K562 (cell line): Measurements from ENCODE around the gene GCNT2. TPM values are rescaled to one million over a fixed set of nuclear protein-coding genes. Genes with fewer than 3 reads are reported as not detected.

Experiments used
- ATAC-seq: fragments of 200-7000 bp; cut with Tn5 transposase; 3 replicates; pipeline ENCODE4 v1.9.1; 2020; ENCODE audit warnings: moderate library complexity
- BruUV-seq: library from RNA; stranded (reverse); fragments of 400-500 nt; replicated peaks from 2 replicates; lab custom pipeline; 2021; lab: Mats Ljungman, UMichigan
- CTCF ChIA-PET: fragments of 300-600 bp; formaldehyde crosslinking; extraction: SDS; loops from one replicate; lab custom pipeline; 2021; ENCODE audit warnings: low intra/inter-chr PET ratio; lab: Yijun Ruan, JAX
- POLR2A ChIA-PET: fragments of 300-600, 350-650 bp; sonication (Branson Sonifier 250); formaldehyde crosslinking; extraction: SDS; loops from one replicate; lab custom pipeline; 2021; ENCODE audit warnings: antibody characterized with exemption, inconsistent platforms; lab: Yijun Ruan, JAX
- DNase-seq, 4 experiments: peaks; one replicate each; pipeline versions ENCODE4 v3.0.0 to v3.0.0-alpha.2; 2011 to 2018; ENCODE audit warnings: low spot score in 3 of 4, mixed read lengths in 3 of 4; ENCODE audit errors: extremely low read depth in 1 of 4
- FAIRE-seq: peaks from 2 replicates; lab custom pipeline; 2011; peaks lifted over from hg19 to GRCh38; lab: Jason Lieb, UNC
- H2AFZ ChIP-seq: 2 replicates; pipeline ENCODE4 v1.6.0; 2011; ENCODE audit warnings: low read depth, low read length, control low read depth, inconsistent platforms
- H3K27ac ChIP-seq: fragments of 200-600 bp; 3 replicates; pipeline ENCODE4 v1.8.0; 2011; ENCODE audit warnings: low read depth, mild to moderate bottlenecking, control low read depth, inconsistent platforms, low read length, moderate library complexity, mixed read lengths; ENCODE audit errors: extremely low read depth
- H3K27me3 ChIP-seq, 2 experiments: fragments of 300-600 bp in 1 of 2; 2 replicates in 1 of 2; 3 replicates in 1 of 2; pipeline versions ENCODE4 v1.6.0 to v1.8.0; 2011; ENCODE audit warnings: inconsistent platforms in 2 of 2, low read length in 2 of 2, mild to moderate bottlenecking in 1 of 2, mixed read lengths in 1 of 2, moderate library complexity in 1 of 2; ENCODE audit not compliant: control insufficient read depth in 2 of 2, insufficient read depth in 2 of 2
- H3K36me3 ChIP-seq: fragments of 300-600 bp; 3 replicates; pipeline ENCODE4 v1.8.0; 2011; ENCODE audit warnings: mild to moderate bottlenecking, low read length, inconsistent platforms; ENCODE audit not compliant: control insufficient read depth, insufficient read depth
- H3K4me1 ChIP-seq, 2 experiments: fragments of 200-600 bp in 1 of 2; replicated peaks in 1 of 2; 2 replicates in 1 of 2; 3 replicates in 1 of 2; pipeline versions ENCODE4 v1.5.1 to v1.8.0; 2011; ENCODE audit warnings: inconsistent platforms in 2 of 2, low read length in 2 of 2, mild to moderate bottlenecking in 1 of 2, mixed read lengths in 1 of 2, moderate library complexity in 1 of 2; ENCODE audit not compliant: control insufficient read depth in 2 of 2, insufficient read depth in 2 of 2
- H3K4me2 ChIP-seq: 2 replicates; pipeline ENCODE4 v1.6.1; 2011; ENCODE audit warnings: low read length, control low read depth, inconsistent platforms, mixed read lengths; ENCODE audit not compliant: insufficient read depth
- H3K4me3 ChIP-seq: fragments of 200-600 bp; sonication (generic), shearing (Covaris generic); 2 replicates; pipeline ENCODE4 v1.5.1; 2016; ENCODE audit warnings: control low read depth, inconsistent platforms
- H3K79me2 ChIP-seq: fragments of 200-600 bp; 3 replicates; pipeline ENCODE4 v1.8.0; 2011; ENCODE audit warnings: low read length, inconsistent platforms; ENCODE audit not compliant: control insufficient read depth, insufficient read depth
- H3K9ac ChIP-seq, 2 experiments: 2 replicates each; pipeline versions ENCODE4 v1.6.0 to v1.6.1; 2011; ENCODE audit warnings: low read depth in 2 of 2, low read length in 2 of 2, control low read depth in 1 of 2, inconsistent platforms in 1 of 2, mild to moderate bottlenecking in 1 of 2, mixed read lengths in 1 of 2; ENCODE audit not compliant: insufficient read depth in 1 of 2
- H3K9me1 ChIP-seq: one replicate; pipeline ENCODE4 v1.6.0; 2011; ENCODE audit warnings: inconsistent platforms, mild to moderate bottlenecking, low read length, moderate library complexity; ENCODE audit not compliant: control insufficient read depth, insufficient read depth
- H3K9me3 ChIP-seq: replicated peaks from 2 replicates; pipeline ENCODE4 v1.5.1; 2011; ENCODE audit warnings: low read depth, low read length, inconsistent platforms; ENCODE audit not compliant: control insufficient read depth, insufficient read depth
- H4K20me1 ChIP-seq: replicated peaks from 2 replicates; pipeline ENCODE4 v1.6.1; 2011; ENCODE audit warnings: low read length, inconsistent platforms, mixed read lengths; ENCODE audit not compliant: control insufficient read depth, insufficient read depth
- BRCA1 ChIP-seq, 2 experiments: fragments of 450-650 bp in 1 of 2; sonication (generic) in 1 of 2; formaldehyde crosslinking in 1 of 2; IDR thresholded peaks; 2 replicates each; pipeline versions ENCODE4 v1.5.0 to v1.6.1; 2017 to 2020; ENCODE audit warnings: mild to moderate bottlenecking in 1 of 2, missing genetic modification reagents in 1 of 2
- GABPA ChIP-seq: fragments of 200-800 bp; sonication (Bioruptor generic); conservative IDR thresholded peaks from 2 replicates; pipeline ENCODE4 v1.6.1; 2016; ENCODE audit warnings: low read depth, missing genetic modification characterization, missing compliant biosample characterization
- GTF2F1 ChIP-seq: IDR thresholded peaks from 2 replicates; pipeline ENCODE4 v1.6.1; 2011; ENCODE audit warnings: low read depth, low read length, improper control_type of control experiment
- HDGF ChIP-seq: fragments of 450-650 bp; IDR thresholded peaks from 2 replicates; pipeline ENCODE4 v1.6.1; 2016
- IRF9 ChIP-seq: fragments of 450-650 bp; IDR thresholded peaks from 2 replicates; pipeline ENCODE4 v1.6.1; 2016; ENCODE audit warnings: missing biosample characterization, missing genetic modification characterization
- KDM1A ChIP-seq, 2 experiments: fragments of 450-650 bp; IDR thresholded peaks; 2 replicates each; pipeline ENCODE4 v1.6.1; 2016; ENCODE audit warnings: mild to moderate bottlenecking in 2 of 2
- LARP7 ChIP-seq: fragments of 450-650 bp; IDR thresholded peaks from 2 replicates; pipeline ENCODE4 v1.6.1; 2016
- NUFIP1 ChIP-seq: fragments of 450-650 bp; IDR thresholded peaks from 2 replicates; pipeline ENCODE4 v1.6.1; 2018; ENCODE audit not compliant: partially characterized antibody
- POU5F1 ChIP-seq: fragments of 150-350 bp; IDR thresholded peaks from 2 replicates; pipeline ENCODE4 v1.6.1; 2014; ENCODE audit warnings: borderline replicate concordance, low read length, low read depth, mild to moderate bottlenecking; ENCODE audit not compliant: partially characterized antibody
- RAD21 ChIP-seq, 2 experiments: fragments of 250-450 bp in 1 of 2; fragments of 450-650 bp in 1 of 2; sonication (Bioruptor Pico) in 1 of 2; formaldehyde crosslinking in 1 of 2; IDR thresholded peaks in 1 of 2; conservative IDR thresholded peaks in 1 of 2; 2 replicates each; pipeline versions ENCODE4 v1.4.0 to v1.8.0; 2020 to 2022; ENCODE audit warnings: mild to moderate bottlenecking in 2 of 2, moderate library complexity in 1 of 2
- RBFOX2 ChIP-seq: fragments of 200-400 bp; formaldehyde crosslinking; IDR thresholded peaks from 2 replicates; pipeline ENCODE4 v1.6.1; 2017; ENCODE audit warnings: low read depth, mild to moderate bottlenecking, low read length, moderate library complexity
- RBM22 ChIP-seq: fragments of 200-400 bp; formaldehyde crosslinking; IDR thresholded peaks from 2 replicates; pipeline ENCODE4 v1.6.1; 2018; ENCODE audit warnings: low read length, low read depth; ENCODE audit not compliant: poor library complexity, severe bottlenecking
- RBM39 ChIP-seq: fragments of 200-400 bp; formaldehyde crosslinking; optimal IDR thresholded peaks from 2 replicates; pipeline ENCODE3; 2018; ENCODE audit warnings: low read depth, low read length
- SMARCA5 ChIP-seq: fragments of 450-650 bp; IDR thresholded peaks from 2 replicates; pipeline ENCODE4 v1.6.1; 2016
- SMARCC2 ChIP-seq: fragments of 450-650 bp; IDR thresholded peaks from 2 replicates; pipeline ENCODE4 v1.6.1; 2017; ENCODE audit warnings: antibody characterized with exemption, moderate library complexity, mild to moderate bottlenecking, low read depth
- SPI1 ChIP-seq: IDR thresholded peaks from 2 replicates; pipeline ENCODE4 v1.6.1; 2011; ENCODE audit warnings: low read depth, low read length, control low read depth, borderline replicate concordance
- TBL1XR1 ChIP-seq, 2 experiments: IDR thresholded peaks; 2 replicates each; pipeline ENCODE4 v1.6.1; 2012; ENCODE audit warnings: improper control_type of control experiment in 2 of 2, low read length in 2 of 2, mild to moderate bottlenecking in 1 of 2
- TCF3 ChIP-seq: sonication (generic); formaldehyde crosslinking; IDR thresholded peaks from 2 replicates; pipeline ENCODE4 v1.4.0; 2020; ENCODE audit warnings: mild to moderate bottlenecking, missing genetic modification reagents
- ZNF124 ChIP-seq: sonication (generic); formaldehyde crosslinking; IDR thresholded peaks from 2 replicates; pipeline ENCODE4 v1.8.1; 2022; ENCODE audit warnings: missing genetic modification reagents
- ZNF41 ChIP-seq: fragments of 250-450 bp; sonication (Bioruptor Pico); conservative IDR thresholded peaks from 2 replicates; pipeline ENCODE4 v1.4.0; 2020; ENCODE audit warnings: mild to moderate bottlenecking
- ZSCAN32 ChIP-seq: fragments of 450-650 bp; formaldehyde crosslinking; IDR thresholded peaks from 2 replicates; pipeline ENCODE4 v1.4.0; 2020; ENCODE audit warnings: mild to moderate bottlenecking, moderate library complexity
- WGBS: fragments of 100-300 bp; shearing (Covaris generic); methylation state at CpG from one replicate; pipeline ENCODE4 v1.1.6; 2016; ENCODE audit warnings: low coverage, mixed read lengths; ENCODE audit not compliant: insufficient coverage; ENCODE audit errors: missing lambda C conversion rate; 5-methylcytosine and 5-hydroxymethylcytosine counted together
- in situ Hi-C: fragments of 300-500 bp; cut with MboI; formaldehyde crosslinking; loops from 4 replicates; pipeline ENCODE4 v1.15.0; 2018; ENCODE audit warnings: inconsistent platforms, mixed read lengths
- intact Hi-C: fragments of 100-400 bp; cut with micrococcal nuclease; formaldehyde crosslinking; loops from 2 replicates; pipeline ENCODE4 v1.14.2; 2022
- polyA plus RNA-seq, 8 experiments: library from polyadenylated mRNA; depleted of rRNA in 4 of 8; stranded (reverse) in 5 of 8; unstranded in 3 of 8; fragments of >200 nt; fragmentation: Nextera tagmentation in 2 of 8; fragmentation: Illumina TruSeq in 1 of 8; extraction: Ambion mirVana in 2 of 8; extraction: Trizol in 1 of 8; gene quantifications; 2 replicates each; pipeline versions ENCODE4 v1.2.1 to v1.2.3, GENCODE V29; 2011 to 2014; ENCODE audit warnings: inconsistent platforms in 1 of 8, missing spikeins in 1 of 8
- total RNA-seq, 7 experiments: library from RNA; depleted of rRNA in 6 of 7; stranded (reverse); fragments of >200 nt in 6 of 7; fragmentation: Illumina TruSeq in 2 of 7; extraction: Trizol in 2 of 7; gene quantifications; 2 replicates each; pipeline versions ENCODE4 v1.2.1 to v1.2.3, GENCODE V29; 2011 to 2021; ENCODE audit warnings: low replicate concordance in 1 of 7

Gene GCNT2
- total and polyA plus RNA-seq, 9 of the 15 experiments (the other 6 are each of a cell fraction or from before 2014, with no cell fraction given): 0.78 to 2.6 (median 1.6) TPM

- TF ChIP-seq IRF9 (tag): no peak
- TF ChIP-seq TCF3: no peak
- TF ChIP-seq LARP7: no peak
- TF ChIP-seq RAD21 (CRISPR knock-in tag; conservative IDR thresholded peaks at IDR 0.05 in 1 of 2, IDR thresholded peaks at IDR 0.05 in 1 of 2): no peak
- TF ChIP-seq HDGF: no peak
- no peak for TF ChIP-seq GTF2F1
- TF ChIP-seq SMARCA5: no peak
- TF ChIP-seq BRCA1 (IDR thresholded peaks at IDR 0.05): no peak
- no peak for TF ChIP-seq BRCA1 (CRISPR knock-in tag; IDR thresholded peaks at IDR 0.05)
- TF ChIP-seq RBM22: no peak
- TF ChIP-seq GABPA (tag): no peak
- TF ChIP-seq SMARCC2: no peak
- TF ChIP-seq, all 486 proteins: peak for 0
Measured at GRCh38 chr6:10579803-10580202, 58.7 kb downstream of the GCNT2 start (continued).

GRCh38 chr6:10580570-10580969, 59.4 kb downstream of the GCNT2 start:
- TF ChIP-seq KDM1A (IDR thresholded peaks at IDR 0.05) (no peak), ZNF124 (CRISPR knock-in tag) (no peak), POU5F1 (no peak), RBM39 (no peak), TBL1XR1 (IDR thresholded peaks at IDR 0.05; ENCODE audit: low read length in 2 of 2) (no peak), ZSCAN32 (CRISPR knock-in tag) (no peak), SPI1 (no peak), RBFOX2 (no peak), NUFIP1 (no peak), ZNF41 (CRISPR knock-in tag) (no peak)
- H3K36me3 ChIP-seq: no peaks in the 10 kb centered on the region
- ATAC-seq (no peak; the same call in 2 of the 3 replicates), DNase-seq (no peak), FAIRE-seq (no peak)
- ChIA-PET CTCF (no interaction called here), POLR2A (no interaction called here)
- H2AFZ ChIP-seq: no peak overlapping the region
- H3K4me1 ChIP-seq: peaks cover 4 to 18% of the 10 kb centered on the region in 2 experiments; a peak in 4 of 5 replicates
- H3K27ac ChIP-seq: no peak overlapping the region
- no peaks in the 10 kb centered on the region for H4K20me1 ChIP-seq
- H3K4me2 ChIP-seq: no peak overlapping the region
- H3K9ac ChIP-seq: no peak overlapping the region
- H3K9me1 ChIP-seq: no peaks in the 10 kb centered on the region
- no TSS peak for BruUV-seq
- no peaks in the 10 kb centered on the region for H3K79me2 ChIP-seq
- WGBS: 13% methylated on average over 7 of the region's 7 CpGs
- intact Hi-C loops (no loop called here), in situ Hi-C loops (no loop called here)
- H3K4me3 ChIP-seq: no peak overlapping the region
- no peaks in the 10 kb centered on the region for H3K9me3 ChIP-seq
- peaks cover 0 to 14% of the 10 kb centered on the region in 2 experiments; a peak in 3 of 5 replicates for H3K27me3 ChIP-seq
